HG03354 (cell line): ENCODE results near the gene CYB5R3.

Experiments used
- ATAC-seq: cut with Tn5 transposase; IDR thresholded peaks from one replicate; pipeline ENCODE4 v1.9.1; 2021; ENCODE audit warnings: mild to moderate bottlenecking; ENCODE audit not compliant: unreplicated experiment, poor library complexity, severe bottlenecking

CYB5R3 gene

GRCh38 chr22:42649246-42650099 lies at the start of gene CYB5R3:
Gene CYB5R3 (minus strand): TSS chr22:42649392. CDS start chr22:42649315, 77 bp downstream.
- ATAC-seq, result peak; percentile 66

DNA sequence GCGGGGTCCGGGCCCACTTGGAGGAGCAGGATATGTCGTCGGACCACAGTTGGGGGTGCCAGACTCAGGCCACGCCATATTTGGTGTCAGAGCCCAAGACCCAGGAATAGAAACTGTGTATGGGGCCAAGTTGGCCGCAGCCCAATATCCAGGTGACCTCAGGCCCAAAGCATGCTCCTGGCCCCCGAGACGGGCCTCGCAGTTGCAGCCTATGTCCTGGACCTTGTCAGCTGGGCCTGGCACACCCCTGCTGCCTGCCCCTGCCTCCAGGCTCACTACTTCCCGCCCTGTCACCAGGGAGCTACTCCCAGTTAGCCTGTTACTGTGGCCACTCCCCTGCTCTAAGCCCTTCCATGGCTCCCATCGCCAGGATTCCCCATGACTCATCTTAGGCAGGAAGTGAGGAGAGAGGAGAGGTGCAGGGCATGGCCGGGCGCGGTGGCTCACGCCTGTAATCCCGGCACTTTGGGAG lies 48.4 kb upstream of the CYB5R3 start:
- ATAC-seq, result no peak

GRCh38 chr22:42696331-42696967 lies 47.3 kb upstream of the CYB5R3 start:
- no peak for ATAC-seq

- no peak for ATAC-seq
These were observed 46.1 kb upstream of the CYB5R3 start for GRCh38 chr22:42695294-42695693.

DNA sequence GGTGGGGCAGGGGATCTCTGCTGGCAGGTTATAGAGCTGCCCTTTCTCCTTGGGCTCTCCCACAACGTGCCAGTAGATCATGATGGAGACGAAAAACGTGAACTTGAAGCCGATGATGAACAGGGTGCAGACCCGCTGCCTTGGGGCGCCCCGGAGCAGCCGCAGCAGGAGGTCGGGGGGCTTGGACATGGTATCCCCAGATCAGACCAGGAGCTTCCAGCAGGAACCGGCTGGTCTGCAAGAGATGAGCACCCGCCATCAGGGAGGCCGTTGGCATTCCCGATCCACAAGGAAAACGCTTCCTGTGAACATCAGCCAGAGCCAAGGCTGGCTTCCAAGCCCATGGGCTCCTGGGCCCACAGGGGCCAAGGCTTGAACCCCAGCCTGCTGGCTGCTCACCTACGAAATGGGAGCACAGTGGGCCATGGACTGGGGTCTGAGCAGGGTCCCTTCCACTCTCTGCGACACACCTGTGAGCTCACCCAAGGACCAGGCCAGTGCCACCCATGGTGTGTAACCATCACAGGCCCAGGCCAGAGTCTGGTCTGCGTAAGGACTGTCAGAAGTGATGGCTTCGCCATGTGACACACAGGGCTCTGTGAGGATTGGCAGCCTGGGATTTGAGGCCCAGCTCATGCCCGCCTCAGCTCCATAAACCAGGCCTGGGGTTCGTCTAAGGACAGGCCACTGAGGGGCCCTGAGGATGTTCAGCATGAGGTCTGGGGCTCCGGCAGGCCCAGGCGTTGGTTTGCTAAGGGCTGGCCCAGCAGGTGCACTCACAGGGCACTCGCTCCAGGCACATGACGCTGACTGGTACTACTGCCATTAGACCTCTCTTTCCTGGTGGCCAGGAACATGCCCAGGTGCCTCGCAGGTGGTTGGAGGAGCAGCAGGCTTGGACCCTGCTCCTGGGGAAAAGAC lies 44.8 kb upstream of the CYB5R3 start:
- ATAC-seq, result no peak

DNA sequence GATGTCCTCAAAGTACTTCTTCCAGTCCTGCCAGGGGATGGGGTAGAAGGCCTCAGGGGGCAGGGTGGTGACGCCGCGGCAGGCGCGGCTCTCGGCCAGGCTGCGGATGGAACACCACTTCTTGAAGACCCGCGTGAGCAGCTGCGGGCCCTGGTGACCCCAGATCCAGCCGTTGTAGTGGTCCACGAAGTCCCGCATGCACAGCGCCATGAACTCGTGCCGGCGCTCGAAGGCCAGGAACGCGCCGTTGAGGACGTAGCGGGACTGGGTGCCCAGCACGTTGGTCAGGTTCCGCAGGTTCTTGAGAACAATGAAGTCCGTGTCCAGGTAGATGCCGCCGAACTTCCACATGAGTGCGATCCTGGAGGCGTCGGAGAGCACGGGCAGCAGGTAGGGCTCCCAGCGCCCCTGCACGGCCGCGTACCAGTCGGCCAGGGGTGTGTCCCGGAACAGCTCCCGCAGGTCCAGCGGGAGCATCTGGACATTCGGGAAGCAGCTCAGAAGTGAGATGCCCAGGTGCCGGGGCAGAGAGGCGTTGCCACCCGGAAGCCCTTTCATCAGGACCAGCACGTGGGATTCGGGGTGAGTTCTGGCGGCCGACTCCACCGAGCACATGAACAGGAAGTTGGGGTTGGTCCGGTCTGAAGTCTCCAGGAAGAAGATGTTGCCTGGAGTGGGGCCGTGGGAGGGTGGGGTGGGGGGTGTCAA lies 44.0 kb upstream of the CYB5R3 start:
- ATAC-seq, result no peak

DNA sequence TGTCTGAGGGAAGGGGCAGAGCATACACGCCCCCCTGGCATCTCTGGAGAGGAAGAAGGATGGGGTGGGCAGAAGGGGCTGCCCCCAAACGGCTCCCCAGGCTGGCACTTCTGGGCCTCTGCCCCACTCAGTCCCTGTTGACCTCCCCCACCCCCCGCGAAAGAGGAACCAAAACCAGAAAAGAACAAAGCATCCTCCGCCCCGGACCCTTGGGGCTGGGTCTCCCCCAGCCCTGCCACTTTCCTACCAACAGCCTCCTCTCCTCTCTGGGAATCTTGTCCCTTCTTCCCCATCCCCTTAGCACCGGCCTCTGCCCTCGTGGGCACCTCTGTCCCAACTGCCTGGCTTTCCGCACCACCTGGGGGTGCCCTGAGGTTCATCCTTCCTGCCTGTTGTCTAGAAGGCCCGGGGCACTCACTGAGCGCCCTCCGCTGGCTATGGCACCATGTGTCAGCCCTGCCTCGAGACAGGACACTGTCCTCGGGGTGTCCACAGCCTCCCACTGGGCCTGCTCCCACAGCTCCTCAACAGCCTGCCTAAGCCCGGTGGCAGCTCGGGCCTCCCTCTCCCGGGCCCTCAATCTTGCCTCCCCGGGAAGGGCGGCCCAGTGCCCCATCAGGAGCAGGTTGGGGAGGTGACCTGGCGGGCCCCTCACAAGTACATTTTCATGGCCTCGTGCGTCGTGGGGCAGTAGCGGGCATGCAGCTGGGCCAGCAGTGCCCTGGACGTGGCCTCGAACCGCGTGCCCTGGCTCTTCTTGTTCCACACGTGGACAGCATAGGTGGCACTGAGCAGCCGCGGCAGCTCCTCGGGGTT lies 43.3 kb upstream of the CYB5R3 start:
- ATAC-seq, result no peak

GRCh38 chr22:42691440-42691839 lies 42.2 kb upstream of the CYB5R3 start:
- ATAC-seq, result no peak

DNA sequence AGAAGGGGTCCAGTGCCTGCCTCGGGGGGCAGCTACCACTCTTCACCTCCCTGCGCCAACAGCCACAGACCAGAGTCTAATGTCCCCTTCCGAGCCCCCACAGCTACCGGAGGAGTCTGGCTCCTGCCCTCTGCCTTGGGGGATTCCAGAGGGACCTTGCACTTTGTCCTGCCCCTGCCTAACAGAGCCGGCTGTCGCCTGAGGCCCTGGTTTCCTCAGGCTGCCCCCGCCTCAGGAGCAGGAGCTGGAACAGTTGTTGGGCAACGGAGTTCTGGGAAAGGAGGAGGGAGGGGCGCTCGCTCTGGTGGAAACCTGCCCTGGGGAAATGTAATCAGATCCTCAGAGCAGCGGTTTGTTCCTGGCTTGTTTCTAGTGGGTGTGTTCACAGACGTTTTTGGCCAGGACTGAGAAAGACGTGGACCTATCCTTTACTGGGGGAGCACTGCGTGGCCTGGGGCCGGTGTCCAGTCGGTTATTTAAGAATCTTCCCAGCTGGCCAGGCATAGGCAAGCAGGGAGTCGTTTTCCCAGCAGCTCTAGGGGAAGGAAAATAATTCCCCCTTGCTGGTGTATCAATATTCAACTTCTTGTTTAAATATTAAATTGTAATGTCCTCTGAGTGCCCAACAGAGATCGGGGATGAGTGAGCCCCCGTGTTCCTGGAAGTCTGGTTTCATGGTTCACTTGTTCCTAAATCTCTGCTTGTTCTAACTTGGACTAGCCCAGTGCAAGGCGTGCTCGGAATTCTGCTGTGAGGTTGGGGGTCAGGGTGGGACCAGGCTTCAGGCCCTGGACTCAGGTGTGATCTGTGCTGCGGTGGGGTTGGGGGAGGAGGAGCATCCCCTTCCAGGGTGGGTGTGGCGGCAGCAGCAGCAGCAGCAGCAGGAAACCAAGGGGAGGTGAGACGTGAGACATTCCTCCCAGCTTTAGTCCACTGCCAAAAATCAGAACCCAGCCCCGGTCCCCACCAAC lies 39.3 kb upstream of the CYB5R3 start:
- ATAC-seq, result no peak

DNA sequence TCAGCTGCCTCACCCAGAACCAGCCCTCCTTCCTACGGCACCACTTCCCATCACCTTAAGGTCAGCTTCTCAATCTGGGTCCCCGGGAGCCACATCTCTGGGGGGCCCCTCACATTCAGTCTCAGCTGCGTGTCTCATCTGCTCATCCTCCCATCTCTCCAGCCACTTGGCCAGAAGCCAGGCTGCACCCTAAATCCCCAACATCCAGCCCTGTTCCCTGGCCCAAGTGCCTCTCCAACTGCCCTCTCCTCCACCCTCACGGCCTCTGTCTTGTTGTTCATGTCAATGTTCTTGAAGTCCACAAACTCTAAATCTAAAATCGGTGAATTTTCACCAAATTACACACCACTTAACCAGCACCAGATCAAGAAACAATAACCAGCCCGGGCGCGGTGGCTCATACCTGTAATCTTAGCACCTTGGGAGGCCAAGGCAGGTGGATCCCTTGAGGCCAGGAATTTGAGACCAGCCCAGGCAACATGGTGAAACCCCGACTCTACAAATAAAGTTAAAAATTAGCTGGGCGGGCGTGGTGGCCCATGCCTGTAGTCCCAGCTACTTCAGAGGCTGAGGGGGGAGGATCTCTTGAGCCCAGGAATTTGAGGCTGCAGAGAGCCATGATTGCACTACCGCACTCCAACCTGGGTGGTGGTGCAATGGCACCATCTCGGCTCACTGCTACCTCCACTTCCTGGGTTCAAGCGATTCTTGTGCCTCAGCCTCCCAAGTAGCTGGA lies 37.7 kb upstream of the CYB5R3 start:
- ATAC-seq, result no peak

DNA sequence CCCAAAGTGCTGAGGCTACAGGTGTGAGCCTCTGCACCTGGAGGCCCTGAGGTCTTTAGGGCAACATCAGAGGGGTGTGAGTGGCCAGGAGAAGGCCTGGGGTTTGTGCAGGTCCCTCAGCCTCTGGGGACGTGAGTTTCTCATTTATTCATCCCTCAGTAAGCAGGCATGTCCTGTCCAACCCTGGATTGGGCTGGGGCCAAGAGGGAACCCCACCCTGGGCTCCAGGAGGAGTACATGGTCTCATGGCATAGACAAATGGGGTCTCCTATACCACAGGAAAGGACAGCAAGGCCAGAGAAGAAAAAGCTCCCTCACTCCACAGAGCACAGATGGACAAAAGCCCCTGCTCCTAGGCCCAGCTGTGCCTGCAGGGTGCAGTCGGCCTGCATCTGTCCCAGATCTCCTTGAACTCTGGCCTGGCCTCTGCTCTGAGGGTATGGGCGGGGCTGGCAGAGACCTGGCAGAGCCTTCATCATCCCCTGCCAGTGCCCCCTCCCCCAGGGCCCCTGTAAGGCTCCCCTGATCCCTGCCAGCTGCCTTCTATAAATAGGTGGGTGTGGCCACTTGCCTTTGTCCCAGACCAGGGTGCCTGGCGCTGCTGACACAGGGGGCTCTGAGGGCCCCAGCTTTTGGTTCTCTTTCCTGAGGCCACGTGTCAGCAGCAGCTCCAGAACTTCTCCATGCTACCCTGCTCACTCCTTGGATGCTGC lies 36.9 kb upstream of the CYB5R3 start:
- no peak for ATAC-seq

DNA sequence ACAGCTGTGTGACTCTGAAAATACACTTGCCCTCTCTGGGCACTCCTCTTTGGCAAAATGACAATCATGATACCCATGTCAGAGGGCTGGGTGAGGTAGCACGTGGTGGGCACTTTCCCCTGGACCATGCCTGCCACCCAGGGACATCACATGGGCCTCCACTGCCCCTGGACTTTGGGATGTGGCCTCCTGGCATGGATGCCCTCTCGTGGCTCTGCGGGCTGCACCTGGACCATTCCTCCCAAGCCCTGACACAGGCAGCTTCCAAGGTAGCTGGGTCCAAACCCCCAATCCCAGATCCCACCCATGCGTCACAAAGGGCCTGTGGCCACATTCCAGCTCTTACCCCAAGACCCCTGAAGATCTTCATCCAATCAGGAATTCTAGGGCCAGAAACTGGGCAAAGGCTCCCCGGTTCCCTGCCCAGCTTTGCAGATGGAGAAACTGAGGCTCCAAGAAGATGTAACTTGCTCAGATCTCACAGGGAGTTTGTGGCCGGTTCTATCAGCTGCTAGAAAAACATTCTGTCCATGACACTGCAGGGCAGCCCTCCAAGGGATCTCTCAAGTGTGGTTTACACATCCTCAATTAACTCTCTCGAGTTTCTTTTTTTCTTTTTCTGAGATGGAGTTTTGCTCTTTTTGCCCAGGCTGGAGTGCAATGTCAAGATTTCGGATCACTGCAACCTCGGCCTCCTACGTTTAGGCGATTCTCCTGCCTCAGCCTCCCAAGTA lies 35.4 kb upstream of the CYB5R3 start:
- ATAC-seq, result no peak

GRCh38 chr22:42683578-42684283 lies 34.5 kb upstream of the CYB5R3 start:
- no peak for ATAC-seq

DNA sequence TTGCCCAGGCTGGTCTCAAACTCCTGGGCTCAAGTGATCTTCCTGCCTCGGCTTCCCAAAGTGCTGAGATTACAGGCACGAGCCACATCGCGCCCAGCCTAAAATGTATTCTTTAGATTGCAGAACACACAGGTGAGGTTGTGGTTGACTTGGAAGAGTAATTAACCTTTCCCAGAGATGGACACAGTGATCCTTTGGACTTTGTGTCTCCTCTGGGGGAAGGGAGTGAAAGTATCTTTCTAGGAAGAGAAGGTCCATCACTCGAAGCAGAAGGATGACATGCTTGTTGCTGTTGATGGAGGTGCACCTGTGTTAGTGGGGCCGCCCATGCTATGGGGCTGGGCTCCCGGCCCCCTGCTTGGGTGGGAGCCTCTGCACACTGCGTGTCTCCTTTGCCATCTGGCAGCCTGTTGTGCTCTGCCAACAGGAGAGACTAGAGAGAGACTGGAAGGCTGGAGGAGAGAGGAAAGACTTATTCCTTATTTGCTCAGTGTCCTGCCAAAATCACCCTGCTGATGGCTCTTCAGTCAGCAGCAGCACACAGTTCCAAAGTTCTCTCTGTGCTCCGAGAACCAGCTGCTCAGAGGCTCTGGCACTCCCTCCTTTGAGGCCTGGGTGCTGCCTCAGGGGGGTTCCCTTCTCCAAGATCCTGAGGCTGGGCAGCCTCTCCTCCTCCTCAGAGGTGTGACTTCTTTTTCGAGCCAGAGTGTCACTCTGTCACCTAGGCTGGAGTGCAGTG lies 33.1 kb upstream of the CYB5R3 start:
- no peak for ATAC-seq
